Glomerular endothelial cell (primary cell): ENCODE results near the gene STK4. TPM values are rescaled to one million over a fixed set of nuclear protein-coding genes. Genes with fewer than 3 reads are reported as not detected.
"Not testable (repeated sequence)": the region's sequence is repeated elsewhere in the genome, so short reads cannot be mapped to it uniquely, and the experiment has no call there.

Experiments
- DNase-seq: peaks from one replicate; pipeline ENCODE4 v3.0.0-alpha.2; 2011; ENCODE audit warnings: low read depth, low spot score; ENCODE audit errors: extremely low read depth
- total RNA-seq: library from RNA; depleted of rRNA; stranded (reverse); fragments of >200 nt; gene quantifications from 2 replicates; pipeline ENCODE4 v1.2.3, GENCODE V29; 2015

The STK4 gene
- total RNA-seq, 1 donor from 2014 or later, result 20.9 TPM

GRCh38 chr20:44981736-44982406 is 15.6 kb downstream of the STK4 start:
- DNase-seq, result no peak

- no peak for DNase-seq
These were observed 16.9 kb downstream of the STK4 start for GRCh38 chr20:44983093-44983674.

GRCh38 chr20:44988631-44989171 is 22.4 kb downstream of the STK4 start:
- no peak for DNase-seq

GRCh38 chr20:44990425-44990824 is 24.1 kb downstream of the STK4 start:
- no peak for DNase-seq

GRCh38 chr20:44990957-44991356 is 24.6 kb downstream of the STK4 start:
- DNase-seq, result no peak

GRCh38 chr20:44993343-44993742 is 27.0 kb downstream of the STK4 start:
- no peak for DNase-seq

GRCh38 chr20:44997171-44997570 is 30.9 kb downstream of the STK4 start:
- no peak for DNase-seq

- no peak for DNase-seq
These were observed 31.4 kb downstream of the STK4 start for GRCh38 chr20:44997668-44998067.

GRCh38 chr20:45008521-45009049 is 42.3 kb downstream of the STK4 start:
- no peak for DNase-seq

GRCh38 chr20:45010399-45010828 is 44.1 kb downstream of the STK4 start:
- DNase-seq, result no peak

- peak; percentile 37 for DNase-seq
These were observed 44.8 kb downstream of the STK4 start for GRCh38 chr20:45011108-45011526.

- no peak for DNase-seq
These were observed 46.5 kb downstream of the STK4 start for GRCh38 chr20:45012682-45013302.

GRCh38 chr20:45014131-45014530 is 47.8 kb downstream of the STK4 start:
- not testable (repeated sequence) for DNase-seq

GRCh38 chr20:45014671-45015415 is 48.5 kb downstream of the STK4 start:
- DNase-seq, result no peak

GRCh38 chr20:45016089-45016671 is 49.9 kb downstream of the STK4 start:
- DNase-seq, result no peak

GRCh38 chr20:45017281-45017680 is 51.0 kb downstream of the STK4 start:
- no peak for DNase-seq

- no peak for DNase-seq
These were observed 51.5 kb downstream of the STK4 start for GRCh38 chr20:45017857-45018256.

GRCh38 chr20:45019027-45019761 is 52.9 kb downstream of the STK4 start:
- no peak for DNase-seq

GRCh38 chr20:45019762-45020123 is 53.4 kb downstream of the STK4 start:
- no peak for DNase-seq
